Measurements from ENCODE around the gene ANKS1A. TPM values are rescaled to one million over a fixed set of nuclear protein-coding genes. Genes with fewer than 3 reads are reported as not detected.
A peak's percentile ranks its signal among the peaks of the same experiment; 100 is the strongest.

ANKS1A gene
- polyA plus RNA-seq, 3 donors: 1.7 to 8.0 (median 3.1) TPM

DNA sequence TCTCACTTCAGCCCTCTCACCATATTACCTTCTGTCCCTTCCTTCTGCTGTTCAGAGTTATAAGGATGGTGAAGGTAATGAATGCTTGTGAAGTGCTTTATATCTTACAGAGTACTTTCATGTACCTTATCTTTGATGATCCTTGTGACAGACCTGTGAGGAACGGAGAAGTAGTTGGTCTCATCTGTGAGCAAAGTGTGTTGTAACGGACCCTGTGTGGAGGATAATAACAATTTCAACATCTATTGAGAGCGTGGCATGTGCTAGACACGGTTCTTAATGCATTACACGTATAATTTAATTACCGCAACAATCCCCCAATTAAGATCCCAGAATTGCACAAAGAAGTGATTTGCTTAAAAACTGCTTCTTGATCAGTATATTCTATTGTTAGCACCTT, 124.6 kb downstream of the ANKS1A start:
- H3K27me3 Mint-ChIP-seq (ENCODE audit: low read depth in 3 of 3): no peaks in the 10 kb centered on the region
- H3K4me2 ChIP-seq (replicated peaks; ENCODE audit: extremely low read depth, low read length, poor library complexity, severe bottlenecking): no peak overlapping the region
- H3K79me2 ChIP-seq (ENCODE audit: insufficient read depth, low read length): no peaks in the 10 kb centered on the region
- no peak for DNase-seq
- H3K9me3 ChIP-seq (replicated peaks in 1 of 2; ENCODE audit: control insufficient read depth in 1 of 2, insufficient read depth in 1 of 2, low read length in 2 of 2): no peaks in the 10 kb centered on the region
- no peak overlapping the region for H3K27ac Mint-ChIP-seq
- H4K20me1 ChIP-seq (ENCODE audit: insufficient read depth, low read length): no peaks in the 10 kb centered on the region
- WGBS (ENCODE audit: insufficient coverage): no CpG with 5 or more reads among the region's 6 CpGs
- no peak overlapping the region for H2AFZ ChIP-seq (ENCODE audit: insufficient read depth, low read depth, low read length, poor library complexity, severe bottlenecking)
- no peak overlapping the region for H3K4me3 Mint-ChIP-seq
- H3K27ac ChIP-seq (ENCODE audit: low read depth in 1 of 2, low read length in 2 of 2): no peak overlapping the region
- no peaks in the 10 kb centered on the region for H3K9me3 Mint-ChIP-seq
- peaks cover 47 to 48% of the 10 kb centered on the region in 2 donors for H3K36me3 Mint-ChIP-seq
- H3K4me3 ChIP-seq (replicated peaks in 1 of 3; ENCODE audit: low read depth in 2 of 3, low read length in 3 of 3): no peak overlapping the region
- peaks cover 5 to 14% of the 10 kb centered on the region in 2 donors for H3K4me1 ChIP-seq (ENCODE audit: control insufficient read depth in 1 of 2, insufficient read depth in 2 of 2, low read length in 2 of 2)
- no peak overlapping the region for H3K9ac ChIP-seq (ENCODE audit: insufficient read depth, low read length, poor library complexity, severe bottlenecking)
- no peaks in the 10 kb centered on the region for H3K27me3 ChIP-seq (ENCODE audit: control insufficient read depth in 2 of 2, insufficient read depth in 2 of 2, low read length in 2 of 2)
- intact Hi-C loops (cut with micrococcal nuclease): no loop called here
- H3K36me3 ChIP-seq (replicated peaks in 1 of 2; ENCODE audit: control insufficient read depth in 1 of 2, insufficient read depth in 2 of 2, low read length in 2 of 2): peaks cover 15 to 63% of the 10 kb centered on the region in 2 donors
- TF ChIP-seq, protein P1, sequence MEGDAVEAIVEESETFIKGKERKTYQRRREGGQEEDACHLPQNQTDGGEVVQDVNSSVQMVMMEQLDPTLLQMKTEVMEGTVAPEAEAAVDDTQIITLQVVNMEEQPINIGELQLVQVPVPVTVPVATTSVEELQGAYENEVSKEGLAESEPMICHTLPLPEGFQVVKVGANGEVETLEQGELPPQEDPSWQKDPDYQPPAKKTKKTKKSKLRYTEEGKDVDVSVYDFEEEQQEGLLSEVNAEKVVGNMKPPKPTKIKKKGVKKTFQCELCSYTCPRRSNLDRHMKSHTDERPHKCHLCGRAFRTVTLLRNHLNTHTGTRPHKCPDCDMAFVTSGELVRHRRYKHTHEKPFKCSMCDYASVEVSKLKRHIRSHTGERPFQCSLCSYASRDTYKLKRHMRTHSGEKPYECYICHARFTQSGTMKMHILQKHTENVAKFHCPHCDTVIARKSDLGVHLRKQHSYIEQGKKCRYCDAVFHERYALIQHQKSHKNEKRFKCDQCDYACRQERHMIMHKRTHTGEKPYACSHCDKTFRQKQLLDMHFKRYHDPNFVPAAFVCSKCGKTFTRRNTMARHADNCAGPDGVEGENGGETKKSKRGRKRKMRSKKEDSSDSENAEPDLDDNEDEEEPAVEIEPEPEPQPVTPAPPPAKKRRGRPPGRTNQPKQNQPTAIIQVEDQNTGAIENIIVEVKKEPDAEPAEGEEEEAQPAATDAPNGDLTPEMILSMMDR (IDR thresholded peaks at IDR 0.05): no peak
- peaks cover 18% of the 10 kb centered on the region for H3K4me1 Mint-ChIP-seq

DNA sequence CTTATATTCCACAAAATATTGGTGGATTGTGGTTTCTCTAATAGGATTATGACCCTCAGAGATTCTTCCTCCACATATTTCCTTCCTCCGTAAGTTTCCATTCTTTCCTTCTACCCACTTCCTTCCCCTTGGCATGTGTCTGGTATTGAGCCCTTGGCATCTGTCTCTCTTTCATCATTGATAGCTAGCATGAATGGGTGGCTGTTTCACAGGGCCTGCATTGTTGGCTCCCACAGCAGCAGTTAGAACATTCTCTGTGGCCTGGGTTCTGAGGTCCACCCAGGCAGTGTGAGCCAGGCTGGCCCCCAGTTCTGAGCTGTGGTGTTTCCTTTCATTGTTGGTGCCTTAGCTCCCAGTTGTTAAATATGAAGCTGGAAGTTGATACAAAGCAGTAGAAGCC, 125.3 kb downstream of the ANKS1A start:
- H3K9me3 ChIP-seq (replicated peaks in 1 of 2; ENCODE audit: control insufficient read depth in 1 of 2, insufficient read depth in 1 of 2, low read length in 2 of 2): no peaks in the 10 kb centered on the region

More for the DNA sequence above, 125.3 kb downstream of the ANKS1A start:
- Histone ChIP-seq H3K9ac (ENCODE audit: insufficient read depth, low read length, poor library complexity, severe bottlenecking) (no peak overlapping the region), H3K27ac (ENCODE audit: low read depth in 1 of 2, low read length in 2 of 2) (no peak overlapping the region), H2AFZ (ENCODE audit: insufficient read depth, low read depth, low read length, poor library complexity, severe bottlenecking) (no peak overlapping the region), H3K36me3 (replicated peaks in 1 of 2; ENCODE audit: control insufficient read depth in 1 of 2, insufficient read depth in 2 of 2, low read length in 2 of 2) (peaks cover 21 to 65% of the 10 kb centered on the region in 2 donors), H3K4me2 (replicated peaks; ENCODE audit: extremely low read depth, low read length, poor library complexity, severe bottlenecking) (no peak overlapping the region), H3K4me1 (ENCODE audit: control insufficient read depth in 1 of 2, insufficient read depth in 2 of 2, low read length in 2 of 2) (peaks cover 5 to 14% of the 10 kb centered on the region in 2 donors), H4K20me1 (ENCODE audit: insufficient read depth, low read length) (no peaks in the 10 kb centered on the region), H3K27me3 (ENCODE audit: control insufficient read depth in 2 of 2, insufficient read depth in 2 of 2, low read length in 2 of 2) (no peaks in the 10 kb centered on the region), H3K79me2 (ENCODE audit: insufficient read depth, low read length) (no peaks in the 10 kb centered on the region), H3K4me3 (replicated peaks in 1 of 3; ENCODE audit: low read depth in 2 of 3, low read length in 3 of 3) (no peak overlapping the region)
- no CpG with 5 or more reads among the region's 1 CpG for WGBS (ENCODE audit: insufficient coverage)
- no peak for DNase-seq
- TF ChIP-seq, protein P1 (IDR thresholded peaks at IDR 0.05): no peak
- no peaks in the 10 kb centered on the region for H3K9me3 Mint-ChIP-seq
- intact Hi-C loops (cut with micrococcal nuclease): no loop called here
- H3K27me3 Mint-ChIP-seq (ENCODE audit: low read depth in 3 of 3): no peaks in the 10 kb centered on the region
- H3K27ac Mint-ChIP-seq: peak overlapping the region in 3 of 7 donors; percentile 22 to 65 (median 43)
- H3K4me1 Mint-ChIP-seq: peaks cover 18% of the 10 kb centered on the region
- peaks cover 47 to 49% of the 10 kb centered on the region in 2 donors for H3K36me3 Mint-ChIP-seq
- peak overlapping the region in 1 of 2 donors; percentile 6 for H3K4me3 Mint-ChIP-seq

All from CD14-positive monocyte (primary cell).